ENCODE data around the gene FAM107A. TPM values are rescaled to one million over a fixed set of nuclear protein-coding genes. Genes with fewer than 3 reads are reported as not detected.

Gene FAM107A
- total RNA-seq, 1 donor from 2014 or later: not detected

GRCh38 chr3:58604031-58604430, 26.8 kb upstream of the FAM107A start:
- Histone ChIP-seq H3K27ac (ENCODE audit: low read depth, low read length) (no peak overlapping the region), H3K4me2 (ENCODE audit: low read length) (no peak overlapping the region), H3K79me2 (ENCODE audit: insufficient read depth, low read length) (no peaks in the 10 kb centered on the region), H3K4me1 (ENCODE audit: insufficient read depth, low read length) (no peaks in the 10 kb centered on the region), H2AFZ (ENCODE audit: low read depth, low read length) (no peak overlapping the region), H3K36me3 (ENCODE audit: insufficient read depth, low read length) (no peaks in the 10 kb centered on the region), H3K9me3 (ENCODE audit: insufficient read depth, low read depth, low read length) (no peaks in the 10 kb centered on the region), H3K4me3 (ENCODE audit: insufficient read depth, low read depth, low read length) (no peak overlapping the region), H3K9ac (ENCODE audit: low read length) (no peak overlapping the region), H4K20me1 (ENCODE audit: insufficient read depth, low read length) (no peaks in the 10 kb centered on the region), H3K27me3 (ENCODE audit: insufficient read depth, low read length) (peaks cover 30% of the 10 kb centered on the region)
- FAIRE-seq: no peak
- Mint-ChIP-seq H3K4me3 (ENCODE audit: unreplicated experiment) (no peak overlapping the region), H3K27me3 (ENCODE audit: low read depth, unreplicated experiment) (peaks cover 21% of the 10 kb centered on the region), H3K9me3 (ENCODE audit: unreplicated experiment) (peaks cover 8% of the 10 kb centered on the region), H3K27ac (ENCODE audit: unreplicated experiment) (no peak overlapping the region), H3K36me3 (ENCODE audit: low read depth, unreplicated experiment) (no peaks in the 10 kb centered on the region), H3K4me1 (ENCODE audit: low read depth, unreplicated experiment) (no peaks in the 10 kb centered on the region)
- DNase-seq (ENCODE audit: low read depth): no peak
- TF ChIP-seq CTCF (IDR thresholded peaks at IDR 0.05; ENCODE audit: insufficient read depth, low read depth, low read length) (no peak), EZH2 (IDR thresholded peaks at IDR 0.05; ENCODE audit: insufficient read depth, low read length) (no peak)

- FAIRE-seq (no peak), DNase-seq (ENCODE audit: low read depth) (no peak)
- Histone ChIP-seq H3K9ac (ENCODE audit: low read length) (no peak overlapping the region), H2AFZ (ENCODE audit: low read depth, low read length) (no peak overlapping the region), H3K4me2 (ENCODE audit: low read length) (no peak overlapping the region), H3K27ac (ENCODE audit: low read depth, low read length) (no peak overlapping the region), H4K20me1 (ENCODE audit: insufficient read depth, low read length) (no peaks in the 10 kb centered on the region), H3K4me3 (ENCODE audit: insufficient read depth, low read depth, low read length) (no peak overlapping the region), H3K36me3 (ENCODE audit: insufficient read depth, low read length) (no peaks in the 10 kb centered on the region), H3K27me3 (ENCODE audit: insufficient read depth, low read length) (peaks cover 30% of the 10 kb centered on the region), H3K4me1 (ENCODE audit: insufficient read depth, low read length) (no peaks in the 10 kb centered on the region), H3K79me2 (ENCODE audit: insufficient read depth, low read length) (no peaks in the 10 kb centered on the region), H3K9me3 (ENCODE audit: insufficient read depth, low read depth, low read length) (no peaks in the 10 kb centered on the region)
- H3K4me3 Mint-ChIP-seq (ENCODE audit: unreplicated experiment): no peak overlapping the region
- no peak overlapping the region for H3K27ac Mint-ChIP-seq (ENCODE audit: unreplicated experiment)
- no peak for TF ChIP-seq EZH2 (IDR thresholded peaks at IDR 0.05; ENCODE audit: insufficient read depth, low read length)
- no peak for TF ChIP-seq CTCF (IDR thresholded peaks at IDR 0.05; ENCODE audit: insufficient read depth, low read depth, low read length)
- no peaks in the 10 kb centered on the region for H3K4me1 Mint-ChIP-seq (ENCODE audit: low read depth, unreplicated experiment)
- peaks cover 8% of the 10 kb centered on the region for H3K9me3 Mint-ChIP-seq (ENCODE audit: unreplicated experiment)
- H3K27me3 Mint-ChIP-seq (ENCODE audit: low read depth, unreplicated experiment): peaks cover 21% of the 10 kb centered on the region
- H3K36me3 Mint-ChIP-seq (ENCODE audit: low read depth, unreplicated experiment): no peaks in the 10 kb centered on the region
These were observed 26.4 kb upstream of the FAM107A start for GRCh38 chr3:58603606-58604005.

GRCh38 chr3:58597770-58598310, 20.6 kb upstream of the FAM107A start:
- H3K4me3 Mint-ChIP-seq (ENCODE audit: unreplicated experiment): no peak overlapping the region
- no peaks in the 10 kb centered on the region for H3K79me2 ChIP-seq (ENCODE audit: insufficient read depth, low read length)
- H4K20me1 ChIP-seq (ENCODE audit: insufficient read depth, low read length): no peaks in the 10 kb centered on the region
- H3K27ac Mint-ChIP-seq (ENCODE audit: unreplicated experiment): no peak overlapping the region
- no peak overlapping the region for H3K4me3 ChIP-seq (ENCODE audit: insufficient read depth, low read depth, low read length)
- FAIRE-seq: no peak
- H3K36me3 Mint-ChIP-seq (ENCODE audit: low read depth, unreplicated experiment): no peaks in the 10 kb centered on the region
- no peak overlapping the region for H3K9ac ChIP-seq (ENCODE audit: low read length)
- peaks cover 7% of the 10 kb centered on the region for H3K27me3 Mint-ChIP-seq (ENCODE audit: low read depth, unreplicated experiment)
- no peak overlapping the region for H3K27ac ChIP-seq (ENCODE audit: low read depth, low read length)
- H3K27me3 ChIP-seq (ENCODE audit: insufficient read depth, low read length): no peaks in the 10 kb centered on the region
- H3K9me3 Mint-ChIP-seq (ENCODE audit: unreplicated experiment): no peaks in the 10 kb centered on the region
- no peak for TF ChIP-seq EZH2 (IDR thresholded peaks at IDR 0.05; ENCODE audit: insufficient read depth, low read length)
- TF ChIP-seq CTCF (IDR thresholded peaks at IDR 0.05; ENCODE audit: insufficient read depth, low read depth, low read length): no peak
- H3K4me2 ChIP-seq (ENCODE audit: low read length): no peak overlapping the region
- no peaks in the 10 kb centered on the region for H3K9me3 ChIP-seq (ENCODE audit: insufficient read depth, low read depth, low read length)
- no peaks in the 10 kb centered on the region for H3K4me1 Mint-ChIP-seq (ENCODE audit: low read depth, unreplicated experiment)
- no peaks in the 10 kb centered on the region for H3K36me3 ChIP-seq (ENCODE audit: insufficient read depth, low read length)
- H2AFZ ChIP-seq (ENCODE audit: low read depth, low read length): no peak overlapping the region
- DNase-seq (ENCODE audit: low read depth): no peak
- H3K4me1 ChIP-seq (ENCODE audit: insufficient read depth, low read length): no peaks in the 10 kb centered on the region

All from astrocyte (in vitro differentiated cells and primary cell).